Neural progenitor cell (in vitro differentiated cells): Measurements from ENCODE around the gene GPX3. TPM values are rescaled to one million over a fixed set of nuclear protein-coding genes. Genes with fewer than 3 reads are reported as not detected.

Experiments
- DNase-seq: peaks from one replicate; pipeline ENCODE4 v3.0.0-alpha.2; 2016; ENCODE audit warnings: low spot score
- H2AFZ ChIP-seq: fragments of 200-600 bp; sonication (generic); replicated peaks from 2 replicates; pipeline ENCODE4 v1.6.1; 2016; ENCODE audit warnings: antibody characterized with exemption
- H3F3A ChIP-seq: fragments of 200-600 bp; sonication (generic); 2 replicates; pipeline ENCODE4 v1.6.1; 2016; ENCODE audit warnings: antibody characterized with exemption, low read depth
- H3K27ac ChIP-seq: fragments of 200-600 bp; sonication (generic); 2 replicates; pipeline ENCODE4 v1.5.1; 2016; ENCODE audit warnings: mild to moderate bottlenecking
- H3K27me3 ChIP-seq: fragments of 200-600 bp; sonication (generic); 2 replicates; pipeline ENCODE4 v1.6.1; 2016; ENCODE audit warnings: mild to moderate bottlenecking, moderate library complexity
- H3K36me3 ChIP-seq: fragments of 200-600 bp; sonication (generic); 2 replicates; pipeline ENCODE4 v1.5.1; 2016
- H3K4me1 ChIP-seq: fragments of 200-600 bp; sonication (generic); 2 replicates; pipeline ENCODE4 v1.6.1; 2016; ENCODE audit warnings: mixed run types
- H3K4me2 ChIP-seq: fragments of 200-600 bp; sonication (generic); 2 replicates; pipeline ENCODE4 v1.6.1; 2016
- H3K4me3 ChIP-seq: fragments of 200-600 bp; sonication (generic); 2 replicates; pipeline ENCODE4 v1.5.1; 2016
- H3K79me2 ChIP-seq: fragments of 200-600 bp; sonication (generic); 2 replicates; pipeline ENCODE4 v1.6.1; 2016; ENCODE audit warnings: low read depth
- H3K9ac ChIP-seq: fragments of 200-600 bp; sonication (generic); 2 replicates; pipeline ENCODE4 v1.6.1; 2016
- H3K9me3 ChIP-seq: fragments of 200-600 bp; sonication (generic); 2 replicates; pipeline ENCODE4 v1.5.1; 2016; ENCODE audit warnings: low read depth
- H4K20me1 ChIP-seq: fragments of 200-600 bp; sonication (generic); 2 replicates; pipeline ENCODE4 v1.6.1; 2016; ENCODE audit warnings: low read depth
- H3K27ac Mint-ChIP-seq: 3 replicates; pipeline ENCODE4 v1.8.0; 2021; ENCODE audit warnings: mixed read lengths
- H3K27me3 Mint-ChIP-seq: 2 replicates; pipeline ENCODE4 v1.8.0; 2022; ENCODE audit warnings: low read depth, mild to moderate bottlenecking, inconsistent platforms, moderate library complexity, mixed read lengths; ENCODE audit not compliant: insufficient read depth
- H3K36me3 Mint-ChIP-seq: 3 replicates; pipeline ENCODE4 v1.8.0; 2021; ENCODE audit warnings: mixed read lengths
- H3K4me1 Mint-ChIP-seq: 3 replicates; pipeline ENCODE4 v1.8.0; 2021; ENCODE audit warnings: mixed read lengths
- H3K4me3 Mint-ChIP-seq: 3 replicates; pipeline ENCODE4 v1.8.0; 2021; ENCODE audit warnings: mild to moderate bottlenecking, moderate library complexity, mixed read lengths
- H3K9me3 Mint-ChIP-seq: 3 replicates; pipeline ENCODE4 v1.8.0; 2020; ENCODE audit warnings: mixed read lengths
- CTCF ChIP-seq: fragments of 200-600 bp; sonication (generic); IDR thresholded peaks from 2 replicates; pipeline ENCODE4 v1.5.1; 2017; ENCODE audit warnings: antibody characterized with exemption, mild to moderate bottlenecking
- EZH2 ChIP-seq: fragments of 200-600 bp; sonication (generic); IDR thresholded peaks from 2 replicates; pipeline ENCODE4 v1.6.1; 2017; ENCODE audit warnings: antibody characterized with exemption, mild to moderate bottlenecking, moderate library complexity
- EZH2phosphoT487 ChIP-seq: fragments of 200-600 bp; sonication (generic); IDR thresholded peaks from 2 replicates; pipeline ENCODE4 v1.6.1; 2017; ENCODE audit warnings: antibody characterized with exemption
- total RNA-seq: library from RNA; depleted of rRNA; stranded (reverse); fragments of >200 nt; gene quantifications from 2 replicates; pipeline ENCODE4 v1.2.3, GENCODE V29; 2015; ENCODE audit warnings: low replicate concordance

The GPX3 gene
- total RNA-seq, 1 donor from 2014 or later = 17.9 TPM

- no peak for DNase-seq
- Mint-ChIP-seq H3K27ac (no peak overlapping the region), H3K9me3 (peaks cover 2% of the 10 kb centered on the region)
These were observed 46.5 kb downstream of the GPX3 start for GRCh38 chr5:151066920-151067319.

GRCh38 chr5:151067632-151068432 lies 47.4 kb downstream of the GPX3 start:
- H3K27ac ChIP-seq = no peak overlapping the region
- H3K9ac ChIP-seq = no peak overlapping the region
- H3K9me3 ChIP-seq = no peaks in the 10 kb centered on the region
- no peak overlapping the region for H2AFZ ChIP-seq
- no peaks in the 10 kb centered on the region for H3K27me3 ChIP-seq
- no peaks in the 10 kb centered on the region for H3F3A ChIP-seq
- no peaks in the 10 kb centered on the region for H3K4me1 ChIP-seq
- DNase-seq = no peak
- H3K4me3 Mint-ChIP-seq = no peak overlapping the region
- peak overlapping the region; percentile 69 for H3K27ac Mint-ChIP-seq
- H3K79me2 ChIP-seq = peaks cover 6% of the 10 kb centered on the region
- no peaks in the 10 kb centered on the region for H3K36me3 ChIP-seq
- H3K4me1 Mint-ChIP-seq = peaks cover 10% of the 10 kb centered on the region
- H3K36me3 Mint-ChIP-seq = peaks cover 4% of the 10 kb centered on the region
- H3K9me3 Mint-ChIP-seq = peaks cover 2% of the 10 kb centered on the region
- no peak overlapping the region for H3K4me2 ChIP-seq
- H4K20me1 ChIP-seq = peaks cover 52% of the 10 kb centered on the region
- no peaks in the 10 kb centered on the region for H3K27me3 Mint-ChIP-seq
- no peak for TF ChIP-seq EZH2phosphoT487
- no peak for TF ChIP-seq CTCF
- TF ChIP-seq EZH2 = no peak
- no peak overlapping the region for H3K4me3 ChIP-seq

More at GRCh38 chr5:151066920-151067319, 46.5 kb downstream of the GPX3 start:
- H3K4me1 ChIP-seq = no peaks in the 10 kb centered on the region
- H3K79me2 ChIP-seq = peaks cover 6% of the 10 kb centered on the region
- H3K4me3 Mint-ChIP-seq = no peak overlapping the region
- no peak overlapping the region for H2AFZ ChIP-seq
- no peak overlapping the region for H3K9ac ChIP-seq
- H3K9me3 ChIP-seq = no peaks in the 10 kb centered on the region
- peaks cover 48% of the 10 kb centered on the region for H4K20me1 ChIP-seq
- no peaks in the 10 kb centered on the region for H3K27me3 ChIP-seq
- no peaks in the 10 kb centered on the region for H3F3A ChIP-seq
- H3K27me3 Mint-ChIP-seq = no peaks in the 10 kb centered on the region
- no peak overlapping the region for H3K4me2 ChIP-seq
- no peak overlapping the region for H3K4me3 ChIP-seq
- H3K36me3 ChIP-seq = no peaks in the 10 kb centered on the region
- peaks cover 4% of the 10 kb centered on the region for H3K36me3 Mint-ChIP-seq
- H3K4me1 Mint-ChIP-seq = peaks cover 10% of the 10 kb centered on the region
- TF ChIP-seq EZH2phosphoT487 (no peak), EZH2 (no peak), CTCF (no peak)
- H3K27ac ChIP-seq = no peak overlapping the region

GRCh38 chr5:151068433-151069197 lies 48.2 kb downstream of the GPX3 start:
- Mint-ChIP-seq H3K36me3 (peaks cover 2% of the 10 kb centered on the region), H3K27ac (no peak overlapping the region), H3K27me3 (no peaks in the 10 kb centered on the region), H3K9me3 (peaks cover 2% of the 10 kb centered on the region), H3K4me1 (peaks cover 10% of the 10 kb centered on the region), H3K4me3 (no peak overlapping the region)
- no peak for DNase-seq
- no peak overlapping the region for H3K27ac ChIP-seq
- H3K9ac ChIP-seq = no peak overlapping the region
- no peak overlapping the region for H3K4me3 ChIP-seq
- H3K27me3 ChIP-seq = no peaks in the 10 kb centered on the region
- H3K4me1 ChIP-seq = no peaks in the 10 kb centered on the region
- TF ChIP-seq CTCF (no peak), EZH2 (no peak), EZH2phosphoT487 (no peak)
- H3K36me3 ChIP-seq = no peaks in the 10 kb centered on the region
- H4K20me1 ChIP-seq = peaks cover 53% of the 10 kb centered on the region
- H2AFZ ChIP-seq = no peak overlapping the region
- no peaks in the 10 kb centered on the region for H3F3A ChIP-seq
- H3K9me3 ChIP-seq = no peaks in the 10 kb centered on the region
- H3K79me2 ChIP-seq = peaks cover 11% of the 10 kb centered on the region
- no peak overlapping the region for H3K4me2 ChIP-seq
